ENCODE measurements around the gene GOLGA6L25.
"Not testable (repeated sequence)": the region's sequence is repeated elsewhere in the genome, so short reads cannot be mapped to it uniquely, and the experiment has no call there.

GRCh38 chr15:28598209-28598608, 44.8 kb downstream of the GOLGA6L25 start:
- not testable (repeated sequence) for TF ChIP-seq YY1 (IDR thresholded peaks at IDR 0.05; ENCODE audit: insufficient read depth, insufficient read length); ZNF274 (IDR thresholded peaks at IDR 0.05; ENCODE audit: low read depth, low read length); SUZ12 (IDR thresholded peaks at IDR 0.05; ENCODE audit: extremely low read depth, insufficient read depth, insufficient read length)

All from NT2/D1 (cell line).